ENCODE data around the gene DCAF8L2. TPM values are rescaled to one million over a fixed set of nuclear protein-coding genes. Genes with fewer than 3 reads are reported as not detected.
A peak's percentile ranks its signal among the peaks of the same experiment; 100 is the strongest.

The DCAF8L2 gene
- total RNA-seq, 1 donor from 2014 or later = not detected

DNA sequence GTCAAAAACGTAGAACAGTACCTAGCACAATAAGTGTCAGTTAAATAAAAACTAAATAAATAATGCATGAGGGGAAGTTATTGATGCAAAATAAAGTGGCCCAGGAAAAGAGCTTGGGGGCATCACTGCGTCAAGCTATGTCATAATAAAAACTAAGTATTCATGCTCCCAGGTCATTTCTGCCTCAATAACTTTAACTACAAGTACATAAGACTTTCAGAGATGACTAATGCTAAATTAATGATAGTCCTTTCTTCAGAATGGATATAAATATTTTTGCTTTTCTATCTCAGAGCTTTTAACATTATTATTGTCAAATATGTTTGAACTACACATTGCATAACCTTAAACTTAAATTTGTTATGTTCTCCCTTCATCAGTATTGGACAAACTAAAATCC, 125.5 kb downstream of the DCAF8L2 start:
- H3K27ac ChIP-seq (ENCODE audit: low read depth, low read length) = no peak overlapping the region
- no peaks in the 10 kb centered on the region for H3K27me3 ChIP-seq (ENCODE audit: insufficient read depth, low read length)
- no peak overlapping the region for H3K9ac ChIP-seq (ENCODE audit: low read length)
- no peaks in the 10 kb centered on the region for H3K27me3 Mint-ChIP-seq (ENCODE audit: low read depth, unreplicated experiment)
- no peaks in the 10 kb centered on the region for H3K9me3 Mint-ChIP-seq (ENCODE audit: unreplicated experiment)
- no peaks in the 10 kb centered on the region for H3K36me3 ChIP-seq (ENCODE audit: insufficient read depth, low read length)
- FAIRE-seq = no peak
- no peaks in the 10 kb centered on the region for H3K36me3 Mint-ChIP-seq (ENCODE audit: low read depth, unreplicated experiment)
- no peak overlapping the region for H3K4me2 ChIP-seq (ENCODE audit: low read length)
- no peak overlapping the region for H2AFZ ChIP-seq (ENCODE audit: low read depth, low read length)
- H4K20me1 ChIP-seq (ENCODE audit: insufficient read depth, low read length) = no peaks in the 10 kb centered on the region
- H3K27ac Mint-ChIP-seq (ENCODE audit: unreplicated experiment) = no peak overlapping the region
- DNase-seq (ENCODE audit: low read depth) = no peak
- no peak for TF ChIP-seq EZH2 (IDR thresholded peaks at IDR 0.05; ENCODE audit: insufficient read depth, low read length)
- TF ChIP-seq, protein P1, sequence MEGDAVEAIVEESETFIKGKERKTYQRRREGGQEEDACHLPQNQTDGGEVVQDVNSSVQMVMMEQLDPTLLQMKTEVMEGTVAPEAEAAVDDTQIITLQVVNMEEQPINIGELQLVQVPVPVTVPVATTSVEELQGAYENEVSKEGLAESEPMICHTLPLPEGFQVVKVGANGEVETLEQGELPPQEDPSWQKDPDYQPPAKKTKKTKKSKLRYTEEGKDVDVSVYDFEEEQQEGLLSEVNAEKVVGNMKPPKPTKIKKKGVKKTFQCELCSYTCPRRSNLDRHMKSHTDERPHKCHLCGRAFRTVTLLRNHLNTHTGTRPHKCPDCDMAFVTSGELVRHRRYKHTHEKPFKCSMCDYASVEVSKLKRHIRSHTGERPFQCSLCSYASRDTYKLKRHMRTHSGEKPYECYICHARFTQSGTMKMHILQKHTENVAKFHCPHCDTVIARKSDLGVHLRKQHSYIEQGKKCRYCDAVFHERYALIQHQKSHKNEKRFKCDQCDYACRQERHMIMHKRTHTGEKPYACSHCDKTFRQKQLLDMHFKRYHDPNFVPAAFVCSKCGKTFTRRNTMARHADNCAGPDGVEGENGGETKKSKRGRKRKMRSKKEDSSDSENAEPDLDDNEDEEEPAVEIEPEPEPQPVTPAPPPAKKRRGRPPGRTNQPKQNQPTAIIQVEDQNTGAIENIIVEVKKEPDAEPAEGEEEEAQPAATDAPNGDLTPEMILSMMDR (IDR thresholded peaks at IDR 0.05; ENCODE audit: insufficient read depth, low read depth, low read length) = no peak
- H3K4me1 ChIP-seq (ENCODE audit: insufficient read depth, low read length) = no peaks in the 10 kb centered on the region
- H3K4me3 ChIP-seq (ENCODE audit: insufficient read depth, low read depth, low read length) = no peak overlapping the region
- H3K4me1 Mint-ChIP-seq (ENCODE audit: low read depth, unreplicated experiment) = no peaks in the 10 kb centered on the region
- H3K9me3 ChIP-seq (ENCODE audit: insufficient read depth, low read depth, low read length) = no peaks in the 10 kb centered on the region
- no peaks in the 10 kb centered on the region for H3K79me2 ChIP-seq (ENCODE audit: insufficient read depth, low read length)
- no peak overlapping the region for H3K4me3 Mint-ChIP-seq (ENCODE audit: unreplicated experiment)

DNA sequence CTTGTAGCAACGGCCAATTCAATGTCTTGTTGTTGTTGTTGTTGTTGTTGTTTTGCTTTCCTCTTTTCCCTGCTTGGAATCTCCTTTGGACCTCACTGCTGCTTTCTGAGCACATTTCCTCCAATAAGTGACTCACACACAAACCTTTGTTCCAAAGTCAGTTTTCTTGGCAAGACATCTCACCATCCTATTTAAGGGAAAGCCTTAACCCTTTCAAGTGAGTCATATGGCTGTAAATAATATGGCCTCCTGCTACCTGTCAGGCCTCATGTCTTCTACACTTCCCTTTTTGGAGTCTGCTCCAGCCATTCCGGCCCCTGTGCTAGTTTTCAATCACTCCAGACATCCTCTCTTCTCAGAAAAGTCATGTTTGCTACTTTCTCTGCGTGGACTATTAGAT, 138.1 kb downstream of the DCAF8L2 start:
- no peak overlapping the region for H3K4me3 ChIP-seq (ENCODE audit: insufficient read depth, low read depth, low read length)
- H3K27me3 Mint-ChIP-seq (ENCODE audit: low read depth, unreplicated experiment) = no peaks in the 10 kb centered on the region
- no peaks in the 10 kb centered on the region for H3K36me3 Mint-ChIP-seq (ENCODE audit: low read depth, unreplicated experiment)
- H3K9me3 Mint-ChIP-seq (ENCODE audit: unreplicated experiment) = no peaks in the 10 kb centered on the region
- no peak overlapping the region for H2AFZ ChIP-seq (ENCODE audit: low read depth, low read length)
- no peaks in the 10 kb centered on the region for H3K27me3 ChIP-seq (ENCODE audit: insufficient read depth, low read length)
- no peaks in the 10 kb centered on the region for H3K79me2 ChIP-seq (ENCODE audit: insufficient read depth, low read length)
- H3K4me3 Mint-ChIP-seq (ENCODE audit: unreplicated experiment) = no peak overlapping the region
- no peaks in the 10 kb centered on the region for H3K4me1 Mint-ChIP-seq (ENCODE audit: low read depth, unreplicated experiment)
- H3K4me1 ChIP-seq (ENCODE audit: insufficient read depth, low read length) = no peaks in the 10 kb centered on the region
- H4K20me1 ChIP-seq (ENCODE audit: insufficient read depth, low read length) = no peaks in the 10 kb centered on the region
- no peak for TF ChIP-seq EZH2 (IDR thresholded peaks at IDR 0.05; ENCODE audit: insufficient read depth, low read length)
- TF ChIP-seq, protein P1 (IDR thresholded peaks at IDR 0.05; ENCODE audit: insufficient read depth, low read depth, low read length) = no peak
- no peak overlapping the region for H3K4me2 ChIP-seq (ENCODE audit: low read length)
- no peak overlapping the region for H3K27ac ChIP-seq (ENCODE audit: low read depth, low read length)
- no peak overlapping the region for H3K27ac Mint-ChIP-seq (ENCODE audit: unreplicated experiment)
- no peak overlapping the region for H3K9ac ChIP-seq (ENCODE audit: low read length)
- H3K36me3 ChIP-seq (ENCODE audit: insufficient read depth, low read length) = no peaks in the 10 kb centered on the region
- no peaks in the 10 kb centered on the region for H3K9me3 ChIP-seq (ENCODE audit: insufficient read depth, low read depth, low read length)
- FAIRE-seq = no peak
- peak; percentile 39 for DNase-seq (ENCODE audit: low read depth)

DNA sequence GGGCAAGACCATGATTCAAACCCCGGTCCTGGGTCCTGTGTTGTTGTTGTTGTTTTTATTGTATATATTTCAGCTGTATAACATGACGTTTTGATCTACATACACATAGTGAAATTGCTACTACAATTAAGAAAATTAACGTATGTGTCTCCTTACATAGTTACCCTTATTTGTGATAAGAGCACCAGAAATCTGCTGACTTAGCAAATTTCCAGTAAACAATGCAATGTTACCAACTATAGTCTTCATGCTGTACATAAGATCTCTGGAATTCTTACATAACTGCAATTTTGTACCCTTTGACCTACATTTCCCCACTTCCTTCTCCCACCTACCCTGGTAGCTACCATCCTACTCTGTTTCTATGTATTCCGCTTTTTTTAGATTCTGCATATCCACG, 141.8 kb downstream of the DCAF8L2 start:
- no peak for TF ChIP-seq EZH2 (IDR thresholded peaks at IDR 0.05; ENCODE audit: insufficient read depth, low read length)
- TF ChIP-seq, protein P1 (IDR thresholded peaks at IDR 0.05; ENCODE audit: insufficient read depth, low read depth, low read length) = no peak
- H3K9me3 Mint-ChIP-seq (ENCODE audit: unreplicated experiment) = no peaks in the 10 kb centered on the region
- no peaks in the 10 kb centered on the region for H3K27me3 ChIP-seq (ENCODE audit: insufficient read depth, low read length)
- no peaks in the 10 kb centered on the region for H3K79me2 ChIP-seq (ENCODE audit: insufficient read depth, low read length)
- H3K4me1 ChIP-seq (ENCODE audit: insufficient read depth, low read length) = no peaks in the 10 kb centered on the region
- no peaks in the 10 kb centered on the region for H3K9me3 ChIP-seq (ENCODE audit: insufficient read depth, low read depth, low read length)
- H3K36me3 ChIP-seq (ENCODE audit: insufficient read depth, low read length) = no peaks in the 10 kb centered on the region
- no peaks in the 10 kb centered on the region for H4K20me1 ChIP-seq (ENCODE audit: insufficient read depth, low read length)
- peak; percentile 50 for FAIRE-seq
- no peak overlapping the region for H3K9ac ChIP-seq (ENCODE audit: low read length)
- no peak overlapping the region for H3K27ac ChIP-seq (ENCODE audit: low read depth, low read length)
- no peak overlapping the region for H3K27ac Mint-ChIP-seq (ENCODE audit: unreplicated experiment)
- no peaks in the 10 kb centered on the region for H3K4me1 Mint-ChIP-seq (ENCODE audit: low read depth, unreplicated experiment)
- no peak overlapping the region for H2AFZ ChIP-seq (ENCODE audit: low read depth, low read length)
- H3K27me3 Mint-ChIP-seq (ENCODE audit: low read depth, unreplicated experiment) = no peaks in the 10 kb centered on the region
- H3K36me3 Mint-ChIP-seq (ENCODE audit: low read depth, unreplicated experiment) = no peaks in the 10 kb centered on the region
- no peak overlapping the region for H3K4me3 Mint-ChIP-seq (ENCODE audit: unreplicated experiment)
- no peak overlapping the region for H3K4me2 ChIP-seq (ENCODE audit: low read length)
- DNase-seq (ENCODE audit: low read depth) = no peak
- no peak overlapping the region for H3K4me3 ChIP-seq (ENCODE audit: insufficient read depth, low read depth, low read length)
